Measurements from ENCODE around the gene CDKAL1. TPM values are rescaled to one million over a fixed set of nuclear protein-coding genes. Genes with fewer than 3 reads are reported as not detected.
"Not testable (repeated sequence)": the region's sequence is repeated elsewhere in the genome, so short reads cannot be mapped to it uniquely, and the experiment has no call there.

Gene CDKAL1
- total RNA-seq, 3 donors from 2014 or later = 13.0 to 27.2 (median 18.0) TPM

- TF ChIP-seq POLR2AphosphoS5 (IDR thresholded peaks at IDR 0.05) = no peak
- TF ChIP-seq POLR2A (IDR thresholded peaks at IDR 0.05) = no peak
- no peak for TF ChIP-seq CTCF (IDR thresholded peaks at IDR 0.05)
- intact Hi-C loops (cut with DNase I; ENCODE audit: low total_unique reads) = no loop called here
Observed at GRCh38 chr6:20605061-20605460, 70.8 kb downstream of the CDKAL1 start.

GRCh38 chr6:20605581-20605980 lies 71.3 kb downstream of the CDKAL1 start:
- no peak overlapping the region for H3K27ac ChIP-seq
- no peak for DNase-seq (ENCODE audit: low spot score in 2 of 2)

More at GRCh38 chr6:20605061-20605460, 70.8 kb downstream of the CDKAL1 start:
- Histone ChIP-seq H3K4me1 (no peaks in the 10 kb centered on the region), H3K27ac (no peak overlapping the region), H3K4me3 (no peak overlapping the region), H3K9me3 (no peaks in the 10 kb centered on the region), H3K36me3 (no peaks in the 10 kb centered on the region), H3K27me3 (no peaks in the 10 kb centered on the region)
- DNase-seq (ENCODE audit: low spot score in 2 of 2) = no peak

GRCh38 chr6:20606831-20607230 lies 72.6 kb downstream of the CDKAL1 start:
- H3K9me3 ChIP-seq = no peaks in the 10 kb centered on the region
- no peaks in the 10 kb centered on the region for H3K36me3 ChIP-seq
- no peak overlapping the region for H3K27ac ChIP-seq
- no peaks in the 10 kb centered on the region for H3K4me1 ChIP-seq
- no peaks in the 10 kb centered on the region for H3K27me3 ChIP-seq
- no peak for DNase-seq (ENCODE audit: low spot score in 2 of 2)
- no peak overlapping the region for H3K4me3 ChIP-seq
- TF ChIP-seq POLR2A (IDR thresholded peaks at IDR 0.05) = no peak
- no peak for TF ChIP-seq CTCF (IDR thresholded peaks at IDR 0.05)
- TF ChIP-seq POLR2AphosphoS5 (IDR thresholded peaks at IDR 0.05) = no peak
- intact Hi-C loops (cut with DNase I; ENCODE audit: low total_unique reads) = no loop called here

More at GRCh38 chr6:20605581-20605980, 71.3 kb downstream of the CDKAL1 start:
- no peak overlapping the region for H3K4me3 ChIP-seq
- intact Hi-C loops (cut with DNase I; ENCODE audit: low total_unique reads) = no loop called here
- TF ChIP-seq POLR2A (IDR thresholded peaks at IDR 0.05) = no peak
- H3K9me3 ChIP-seq = no peaks in the 10 kb centered on the region
- no peaks in the 10 kb centered on the region for H3K27me3 ChIP-seq
- no peaks in the 10 kb centered on the region for H3K4me1 ChIP-seq
- H3K36me3 ChIP-seq = no peaks in the 10 kb centered on the region

GRCh38 chr6:20608356-20608755 lies 74.1 kb downstream of the CDKAL1 start:
- Histone ChIP-seq H3K27ac (no peak overlapping the region), H3K4me3 (no peak overlapping the region), H3K36me3 (no peaks in the 10 kb centered on the region), H3K27me3 (no peaks in the 10 kb centered on the region), H3K9me3 (no peaks in the 10 kb centered on the region), H3K4me1 (no peaks in the 10 kb centered on the region)
- intact Hi-C loops (cut with DNase I; ENCODE audit: low total_unique reads) = no loop called here
- DNase-seq (ENCODE audit: low spot score in 2 of 2) = no peak
- no peak for TF ChIP-seq POLR2A (IDR thresholded peaks at IDR 0.05)
- no peak for TF ChIP-seq CTCF (IDR thresholded peaks at IDR 0.05)
- TF ChIP-seq POLR2AphosphoS5 (IDR thresholded peaks at IDR 0.05) = no peak

- H3K9me3 ChIP-seq = no peaks in the 10 kb centered on the region
- TF ChIP-seq POLR2AphosphoS5 (IDR thresholded peaks at IDR 0.05) = no peak
- no peak for TF ChIP-seq CTCF (IDR thresholded peaks at IDR 0.05)
- no peak for TF ChIP-seq POLR2A (IDR thresholded peaks at IDR 0.05)
- no peaks in the 10 kb centered on the region for H3K36me3 ChIP-seq
- H3K27ac ChIP-seq = no peak overlapping the region
- no peaks in the 10 kb centered on the region for H3K27me3 ChIP-seq
- DNase-seq (ENCODE audit: low spot score in 2 of 2) = no peak
- no peak overlapping the region for H3K4me3 ChIP-seq
- intact Hi-C loops (cut with DNase I; ENCODE audit: low total_unique reads) = no loop called here
- H3K4me1 ChIP-seq = no peaks in the 10 kb centered on the region
Observed at GRCh38 chr6:20608905-20609304, 74.6 kb downstream of the CDKAL1 start.

- intact Hi-C loops (cut with DNase I; ENCODE audit: low total_unique reads) = loop anchor here (2.0 kb wide), 1 partner anchor 19 kb away; no protein-coding TSS in a partner anchor
- H3K36me3 ChIP-seq; H3K27ac ChIP-seq; H3K4me1 ChIP-seq; H3K4me3 ChIP-seq; DNase-seq (ENCODE audit: low spot score in 2 of 2); H3K27me3 ChIP-seq; H3K9me3 ChIP-seq: not testable (repeated sequence)
Observed at GRCh38 chr6:20609924-20610323, 75.7 kb downstream of the CDKAL1 start.
